NCI-H82 treated with DMSO at 0.1 percent for 48 hours (cell line): ENCODE results near the gene SOX6.

Experiments used
- DNase-seq: peaks from one replicate; lab custom pipeline; 2025; ENCODE audit not compliant: unreplicated experiment; lab: John Stamatoyannopoulos, UW

Gene SOX6

DNA sequence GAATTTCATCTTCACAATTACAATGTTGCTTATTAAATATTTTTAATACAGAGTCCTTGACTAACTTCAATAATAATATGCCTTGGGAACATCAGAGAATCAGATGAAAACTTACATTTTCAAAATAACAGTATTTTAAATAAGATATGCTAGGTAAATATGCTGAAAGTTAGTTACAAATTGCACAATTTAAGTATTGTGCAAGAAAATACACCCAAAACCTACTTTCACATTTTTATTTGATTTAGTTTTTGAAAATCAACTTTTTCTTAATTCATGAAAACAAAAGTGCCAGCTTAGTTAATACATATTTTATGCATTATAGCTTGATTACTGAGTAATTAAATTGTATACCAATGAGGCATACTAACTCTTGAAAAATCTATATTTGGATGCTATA lies 76.8 kb downstream of the SOX6 start:
- DNase-seq: no peak

DNA sequence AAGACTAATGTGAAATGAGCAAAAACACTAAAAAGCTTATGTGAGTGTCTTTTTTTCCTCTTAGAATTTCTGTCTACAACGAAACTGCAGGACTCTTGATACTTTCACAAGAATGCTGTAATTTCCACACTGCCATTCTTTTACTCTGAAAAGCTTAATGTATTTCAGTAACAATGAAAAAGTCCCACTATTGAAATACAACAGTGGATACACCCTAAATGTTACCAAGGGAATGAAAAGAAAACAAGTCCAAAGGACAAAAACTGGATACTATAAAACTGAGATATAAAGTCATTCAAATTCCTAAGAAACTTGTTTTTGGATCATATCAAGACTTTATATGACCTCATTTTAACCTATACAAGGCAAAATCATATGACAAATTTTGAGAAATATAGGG lies 77.4 kb downstream of the SOX6 start:
- DNase-seq: no peak

DNA sequence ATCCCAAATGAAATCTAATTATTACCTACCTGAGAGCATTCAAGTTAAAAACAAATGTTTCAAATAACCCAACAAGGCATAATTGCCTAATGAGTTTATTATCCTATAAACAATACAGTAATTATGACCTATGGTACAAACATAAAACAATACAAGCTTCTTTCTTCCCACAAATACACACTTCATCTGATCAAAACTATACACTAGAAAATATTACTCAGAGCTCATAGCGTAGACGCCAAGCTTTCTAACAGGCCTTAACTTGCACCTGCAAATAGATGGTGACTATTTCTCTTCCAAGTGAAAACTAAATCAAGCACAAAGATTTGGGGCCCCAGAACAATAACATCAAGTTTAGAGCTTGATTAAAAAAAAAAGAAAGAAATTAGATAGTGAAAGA lies 78.1 kb downstream of the SOX6 start:
- DNase-seq: no peak

DNA sequence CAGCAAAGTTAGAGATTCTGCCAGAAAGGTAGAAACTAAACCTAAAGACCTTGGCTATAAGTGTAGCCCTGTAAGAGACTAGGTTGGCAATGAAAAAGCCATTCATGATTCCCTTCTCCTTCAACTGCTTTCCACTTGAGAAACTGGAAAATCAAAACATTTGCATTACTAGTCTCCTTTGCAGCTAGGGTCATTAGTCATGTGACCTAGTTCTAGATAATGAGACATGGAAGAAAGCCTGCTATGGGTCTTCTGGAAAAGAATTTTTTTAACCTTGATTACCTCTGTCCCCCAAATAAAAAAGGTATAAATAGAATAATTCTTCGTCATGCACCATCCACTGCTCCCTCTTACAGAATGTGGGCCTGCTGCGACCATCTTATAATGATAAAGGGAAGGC lies 80.1 kb downstream of the SOX6 start:
- no peak for DNase-seq

DNA sequence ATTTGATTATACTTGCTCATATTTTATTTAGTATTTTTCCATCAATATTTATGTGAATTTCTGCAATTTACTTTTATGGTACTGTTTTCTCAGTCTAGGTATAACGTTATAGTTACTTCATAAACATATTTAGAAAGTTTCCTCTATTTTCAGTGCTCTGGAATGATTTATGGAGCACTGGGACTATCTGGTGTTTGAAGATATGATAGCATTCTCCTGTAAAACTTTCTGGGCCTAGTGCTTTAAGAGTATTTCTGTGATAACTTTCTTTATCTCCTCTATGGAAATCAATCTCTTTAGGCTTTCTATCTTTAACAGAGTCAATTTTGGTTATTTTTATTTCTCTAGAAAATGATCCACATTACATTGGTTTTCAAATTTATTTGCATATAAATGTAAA lies 85.1 kb downstream of the SOX6 start:
- DNase-seq: no peak

- DNase-seq: no peak
These were observed 90.3 kb downstream of the SOX6 start for GRCh38 chr11:16266021-16266420.

- no peak for DNase-seq
These were observed 91.3 kb downstream of the SOX6 start for GRCh38 chr11:16265022-16265421.

DNA sequence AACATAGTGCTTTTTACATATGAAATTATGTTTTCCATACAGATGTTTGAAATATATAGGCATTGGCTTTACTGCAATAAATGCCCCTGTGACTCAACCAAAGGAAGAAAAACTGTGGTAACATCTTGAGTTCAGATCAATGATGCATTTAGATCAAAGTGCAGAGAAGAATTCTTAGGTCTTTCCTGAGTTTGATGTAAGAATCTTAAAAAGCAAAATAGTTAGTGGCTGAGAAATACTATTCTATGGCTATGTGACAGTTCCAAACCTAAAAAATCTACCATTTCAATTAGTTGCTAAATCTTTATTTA lies 93.7 kb downstream of the SOX6 start:
- DNase-seq: no peak

DNA sequence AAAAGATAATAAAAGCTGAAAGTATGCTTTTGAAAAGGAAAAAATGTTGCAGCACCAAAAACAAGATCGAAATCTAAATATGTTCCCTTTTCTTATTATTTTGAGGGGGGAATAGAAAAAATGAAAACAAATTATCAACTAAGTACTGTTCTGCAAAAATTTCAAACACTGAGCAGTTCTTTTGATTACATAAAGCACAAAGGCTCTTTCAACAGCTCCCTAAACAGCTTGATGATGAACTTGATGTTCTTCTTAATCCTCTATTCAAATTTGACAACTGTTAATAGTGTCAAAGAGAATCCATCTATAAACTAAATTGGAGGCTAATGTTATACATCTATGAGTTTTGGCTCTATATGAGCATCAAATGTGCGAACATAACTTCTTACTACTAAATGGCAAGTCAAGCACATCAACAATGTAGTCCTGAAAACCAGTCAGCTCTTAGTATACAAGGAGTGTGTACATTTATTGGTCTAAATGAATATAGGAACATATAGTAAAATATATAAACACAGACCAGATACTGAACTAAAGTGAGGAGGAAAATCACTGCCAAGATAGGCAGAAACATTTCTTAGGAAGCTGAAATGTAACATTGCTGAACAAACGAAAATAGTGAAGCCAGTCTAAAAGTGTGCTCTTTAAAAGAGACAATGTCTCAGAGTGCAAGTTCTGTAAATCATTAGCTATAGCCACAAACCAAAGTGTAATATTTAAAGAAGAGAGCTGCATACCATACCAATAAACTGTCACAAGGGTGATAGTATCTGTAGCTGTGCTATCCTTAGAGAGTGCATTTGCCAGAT lies 94.3 kb downstream of the SOX6 start:
- no peak for DNase-seq

DNA sequence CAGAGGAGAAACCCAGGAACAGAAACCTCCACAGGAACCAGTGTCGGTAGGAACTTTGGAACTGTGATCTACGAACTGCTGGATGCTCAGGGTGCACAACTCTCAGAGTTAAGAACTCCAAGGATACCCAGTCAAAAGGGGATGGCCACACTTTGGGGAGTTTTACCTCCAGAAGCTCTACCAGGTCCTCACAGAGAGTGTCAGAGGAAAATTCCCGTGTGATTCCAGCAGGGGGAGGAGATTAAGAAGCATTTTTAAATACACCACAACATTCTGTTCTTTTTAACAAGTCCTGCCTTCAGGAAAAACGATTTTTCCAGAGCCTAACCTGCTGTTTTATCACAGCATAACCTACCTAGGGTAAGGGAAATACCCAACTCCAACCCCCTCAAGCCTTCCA lies 104.0 kb downstream of the SOX6 start:
- DNase-seq: peak; percentile 2

DNA sequence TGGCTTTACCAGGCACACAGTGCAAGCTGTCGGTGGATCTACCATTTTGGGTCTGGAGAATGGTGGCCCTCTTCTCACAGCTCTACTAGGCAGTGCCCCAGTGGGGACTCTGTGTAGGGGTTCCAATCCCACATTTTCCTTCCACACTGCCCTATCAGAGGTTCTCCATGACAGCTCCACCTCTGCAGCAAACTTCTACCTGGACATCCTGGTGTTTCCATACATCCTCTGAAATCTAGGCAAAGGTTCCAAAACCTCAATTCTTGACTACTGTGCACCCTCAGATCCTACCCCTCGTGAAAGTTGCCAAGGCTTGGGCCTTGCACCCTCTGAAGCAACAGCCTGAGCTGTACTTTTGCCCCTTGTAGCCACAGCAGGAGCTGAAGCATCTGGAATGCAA lies 108.1 kb downstream of the SOX6 start:
- DNase-seq: no peak

DNA sequence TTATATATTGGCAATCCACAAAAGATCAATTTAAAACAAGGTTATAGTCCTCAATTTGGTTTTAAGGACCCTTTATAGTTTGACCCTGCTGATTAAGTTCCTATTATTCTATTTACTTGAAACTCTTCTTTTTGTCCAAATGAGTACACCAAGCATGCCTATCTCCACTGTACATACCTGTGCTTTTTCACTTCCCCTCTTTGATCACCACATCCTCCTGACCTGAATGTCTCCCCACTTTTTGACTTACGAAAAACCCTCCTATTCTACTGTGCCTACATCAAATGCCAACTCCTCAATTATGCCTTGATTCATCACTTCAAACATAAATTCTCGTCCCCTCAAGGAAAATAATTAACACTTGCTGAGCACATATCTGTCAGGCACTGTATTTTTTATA lies 113.5 kb downstream of the SOX6 start:
- DNase-seq: no peak

GRCh38 chr11:16240687-16241086 lies 115.7 kb downstream of the SOX6 start:
- DNase-seq: no peak

DNA sequence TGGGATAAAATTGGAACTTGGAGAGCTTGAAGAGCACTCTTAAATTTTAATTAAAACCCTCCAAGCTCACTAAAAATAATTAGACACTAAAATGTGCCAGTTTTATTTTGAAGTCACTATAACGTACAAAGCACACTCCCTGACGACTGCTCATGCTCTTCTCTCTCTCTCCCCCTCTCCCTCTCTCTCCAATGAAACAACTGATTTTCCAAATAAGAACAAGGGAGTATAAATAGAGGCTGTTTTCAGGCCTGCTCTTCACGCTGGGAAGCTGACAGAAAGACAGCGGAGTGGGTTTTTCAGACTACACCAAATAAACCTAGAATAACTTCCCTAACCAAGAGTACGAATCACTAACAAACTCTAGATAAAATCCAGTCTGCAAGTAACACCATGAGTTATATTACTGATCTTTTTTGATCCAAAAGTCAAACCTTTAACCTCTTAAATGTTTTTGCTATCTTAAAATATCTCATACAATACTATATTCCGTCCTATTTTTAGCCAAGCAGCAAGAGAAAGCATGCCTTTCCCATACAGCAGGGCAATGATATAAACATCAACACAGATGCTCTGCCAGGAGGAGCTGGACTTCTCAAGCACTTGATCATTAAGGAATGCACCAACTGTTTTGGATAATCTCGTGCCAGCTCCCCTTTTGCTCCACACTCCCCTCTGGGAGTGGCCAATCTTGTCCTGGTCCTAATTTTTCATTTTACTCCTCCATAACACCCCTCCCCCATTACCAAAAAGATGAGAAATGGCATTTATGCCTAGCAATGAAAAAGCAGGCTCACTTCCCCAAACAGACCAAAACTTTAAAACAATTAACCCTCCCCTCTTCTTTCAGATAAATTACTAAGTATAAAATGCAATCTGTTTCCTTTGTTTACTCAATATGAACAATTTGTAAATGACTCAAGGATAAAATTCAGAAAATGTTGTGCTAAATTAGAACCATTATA lies 116.9 kb downstream of the SOX6 start:
- no peak for DNase-seq

GRCh38 chr11:16226245-16226644 lies 130.1 kb downstream of the SOX6 start:
- DNase-seq: no peak

GRCh38 chr11:16225623-16226022 lies 130.7 kb downstream of the SOX6 start:
- DNase-seq: no peak

DNA sequence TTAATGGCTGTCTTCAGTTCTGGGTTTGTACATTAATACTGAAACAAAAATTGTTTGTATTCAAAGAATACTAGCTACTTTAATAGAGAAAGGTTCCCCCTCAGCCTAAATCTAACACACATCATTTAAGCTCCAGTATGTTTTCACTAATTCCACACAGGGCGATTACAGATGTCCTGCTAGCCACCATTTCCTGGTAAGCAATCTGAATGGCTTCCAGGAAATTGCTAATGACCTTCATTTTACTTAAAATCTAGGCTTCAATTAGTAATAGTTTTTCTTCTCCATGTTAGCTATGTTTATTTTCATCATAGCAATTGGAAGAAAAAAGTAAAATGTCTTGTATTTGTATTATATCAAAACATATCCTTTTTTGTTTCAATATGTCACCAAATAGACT lies 132.8 kb downstream of the SOX6 start:
- no peak for DNase-seq

- no peak for DNase-seq
These were observed 138.7 kb downstream of the SOX6 start for GRCh38 chr11:16217631-16218030.

- DNase-seq: no peak
These were observed 139.5 kb downstream of the SOX6 start for GRCh38 chr11:16216831-16217230.

DNA sequence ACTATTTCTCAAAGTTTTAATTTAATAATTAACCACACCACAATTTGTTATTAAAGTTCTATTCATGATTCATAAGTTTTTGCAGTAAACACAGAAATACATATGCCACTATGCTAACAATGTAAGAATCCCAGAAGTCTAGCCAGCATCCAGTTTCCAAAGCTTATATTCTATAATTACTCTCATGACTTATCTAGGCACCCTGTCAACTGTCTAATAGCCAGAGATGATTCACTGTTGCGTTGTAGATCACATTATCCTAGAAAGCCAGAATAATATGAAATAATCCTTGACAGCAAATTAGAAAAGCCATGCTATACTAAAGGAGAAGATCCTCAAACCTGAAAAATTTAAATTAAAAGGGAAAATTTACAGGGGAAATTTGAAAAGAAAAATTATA lies 141.0 kb downstream of the SOX6 start:
- DNase-seq: no peak

- DNase-seq: no peak
These were observed 144.9 kb downstream of the SOX6 start for GRCh38 chr11:16211407-16211806.

DNA sequence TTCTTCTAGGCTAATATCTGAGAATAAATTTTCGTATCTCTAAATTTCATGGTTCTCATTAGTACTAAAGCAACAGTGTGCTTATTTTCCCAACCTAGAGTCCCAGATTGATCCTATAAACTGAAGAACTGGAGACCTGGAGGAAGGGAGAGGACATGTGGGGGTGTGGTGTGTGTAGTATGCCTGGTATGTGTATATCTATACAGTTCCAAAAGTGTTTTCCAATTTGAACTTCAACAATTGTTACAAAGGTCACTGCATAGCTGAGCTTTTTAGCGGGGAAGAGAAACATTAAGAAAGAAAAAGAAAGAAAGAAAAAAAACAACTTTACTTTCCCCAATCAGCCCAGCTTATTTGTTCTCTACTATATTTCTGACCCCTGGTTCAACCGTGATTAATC lies 152.1 kb downstream of the SOX6 start:
- DNase-seq: no peak
